ENCODE results near the gene NUP50.
A peak's percentile ranks its signal among the peaks of the same experiment; 100 is the strongest.

Gene NUP50

DNA sequence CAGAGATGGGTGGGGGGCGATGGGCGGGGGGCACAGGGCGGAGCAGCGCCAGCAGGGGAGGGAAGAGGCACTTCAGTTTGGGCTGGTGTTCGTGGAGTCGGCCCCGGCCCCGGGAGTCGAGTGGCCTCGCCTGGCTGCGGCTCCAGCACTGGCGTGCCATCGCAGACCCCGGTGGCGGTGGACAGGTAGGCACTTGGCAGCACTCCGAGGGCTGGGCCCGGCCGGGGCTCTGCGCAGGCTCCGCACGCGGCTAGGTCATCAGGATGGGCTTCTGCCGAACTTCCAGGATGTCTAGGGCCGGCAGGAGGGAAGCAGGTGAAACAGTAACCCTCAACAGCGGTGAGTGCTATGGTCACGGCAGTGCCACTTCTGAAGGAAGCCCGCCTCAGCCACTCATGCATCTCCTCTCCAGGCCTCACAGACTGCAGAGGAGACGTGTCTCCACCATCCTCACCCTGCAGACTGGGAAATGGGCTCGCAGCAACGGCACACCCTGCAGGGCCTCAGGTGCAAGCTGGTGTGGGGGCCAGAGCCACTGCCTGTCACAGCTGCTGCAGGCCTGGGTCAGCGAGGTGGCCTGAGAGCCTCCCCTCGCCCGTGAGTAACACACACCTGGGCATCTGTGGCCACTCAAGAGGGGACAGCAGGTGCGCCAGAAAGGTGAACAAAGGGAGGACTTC is 33.3 kb downstream of the NUP50 start:
- no peak for DNase-seq

DNA sequence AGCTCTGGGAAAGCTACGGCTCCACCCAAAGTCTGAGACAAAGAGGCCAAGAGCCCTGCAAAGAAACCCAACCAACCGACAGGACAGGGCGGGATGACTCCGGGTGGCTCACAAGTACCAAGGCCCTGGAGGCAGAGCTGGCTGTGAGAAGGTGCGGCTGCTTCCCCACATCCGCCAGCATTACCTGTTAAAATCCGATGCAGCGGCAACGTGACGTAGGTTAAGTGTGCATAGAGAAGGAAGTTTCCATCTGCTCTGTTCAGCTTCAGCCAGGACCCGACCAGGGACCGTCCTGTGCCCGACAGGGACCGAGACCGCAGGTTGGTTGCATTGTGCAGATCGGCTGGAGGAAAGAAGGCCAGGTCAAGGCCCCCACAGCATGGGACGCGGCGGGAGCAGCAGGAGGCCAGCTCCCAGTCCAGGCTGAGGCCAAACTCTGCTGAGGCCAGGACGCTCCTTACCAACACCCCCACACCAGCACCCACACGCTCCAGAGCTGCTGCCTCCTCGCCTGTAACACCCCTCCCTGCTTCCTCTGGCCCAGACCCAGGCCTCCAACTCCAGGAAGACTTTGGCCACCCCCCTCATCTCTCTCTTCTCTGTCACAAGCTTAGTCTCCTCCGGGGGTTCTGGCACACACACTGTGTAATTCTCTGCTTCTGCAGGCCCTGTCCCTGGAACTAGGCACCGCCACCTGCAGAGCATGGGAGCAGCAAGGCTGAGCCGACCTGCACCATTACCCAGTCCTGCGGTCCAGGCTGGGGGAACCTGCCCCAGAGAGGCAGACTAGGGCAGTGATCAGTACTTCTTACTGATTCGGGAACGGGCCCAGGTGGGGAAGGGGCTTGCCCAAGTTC is 34.1 kb downstream of the NUP50 start:
- no peak for DNase-seq

DNA sequence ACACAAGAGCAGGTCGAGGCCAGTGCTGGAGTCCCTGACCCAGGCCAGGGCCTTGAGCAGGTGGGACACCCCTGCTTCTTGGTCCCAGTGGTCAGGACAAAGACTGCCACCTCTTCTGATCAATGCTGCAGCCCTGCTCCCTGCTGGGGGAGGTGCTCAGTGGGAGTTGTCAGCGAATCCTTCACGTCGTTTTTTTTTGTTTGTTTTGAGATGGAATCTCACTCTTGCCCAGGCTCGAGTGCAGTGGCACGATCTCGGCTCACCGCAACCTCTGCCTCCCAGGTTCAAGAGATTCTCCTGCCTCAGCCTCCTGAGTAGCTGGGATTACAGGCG is 34.7 kb downstream of the NUP50 start:
- DNase-seq: no peak

DNA sequence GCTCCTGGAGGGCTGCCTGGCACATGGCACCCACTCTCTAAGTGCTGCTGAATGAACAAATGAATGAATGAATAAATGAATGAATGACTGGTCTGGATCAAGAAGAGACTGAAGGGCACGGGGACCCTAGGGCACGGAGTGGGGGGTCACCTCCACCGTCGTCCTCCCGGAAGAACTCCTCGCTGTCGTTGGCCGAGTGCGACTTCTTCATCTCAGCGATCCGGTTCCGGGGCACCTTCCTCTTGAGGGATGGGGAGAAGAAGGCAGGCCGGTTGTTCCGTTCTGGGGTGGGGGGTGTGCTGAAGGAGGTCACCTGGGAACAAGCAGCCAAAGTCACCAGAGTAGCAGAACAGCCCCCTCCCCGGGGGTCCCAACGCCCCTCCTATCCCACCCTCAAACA is 36.0 kb downstream of the NUP50 start:
- no peak for DNase-seq

DNA sequence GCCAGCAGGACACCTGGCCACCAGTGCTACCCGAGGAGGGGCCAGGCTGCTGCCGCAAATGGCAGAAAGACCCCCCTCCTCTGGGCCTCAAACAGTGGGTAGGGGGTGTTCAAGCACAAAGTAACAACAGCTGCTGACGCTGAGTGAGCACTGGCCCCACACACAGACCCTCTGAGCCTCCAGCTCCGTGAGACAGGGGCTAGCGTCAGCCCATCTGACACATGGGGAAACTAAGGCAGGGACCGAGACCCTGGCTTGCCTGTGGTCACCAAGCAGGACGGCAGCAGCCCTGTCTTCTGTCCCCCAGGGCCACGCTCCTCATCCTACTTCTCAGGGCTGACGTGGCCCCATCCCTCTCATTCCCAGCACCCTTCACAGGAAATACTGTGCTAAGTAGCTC is 36.5 kb downstream of the NUP50 start:
- no peak for DNase-seq

DNA sequence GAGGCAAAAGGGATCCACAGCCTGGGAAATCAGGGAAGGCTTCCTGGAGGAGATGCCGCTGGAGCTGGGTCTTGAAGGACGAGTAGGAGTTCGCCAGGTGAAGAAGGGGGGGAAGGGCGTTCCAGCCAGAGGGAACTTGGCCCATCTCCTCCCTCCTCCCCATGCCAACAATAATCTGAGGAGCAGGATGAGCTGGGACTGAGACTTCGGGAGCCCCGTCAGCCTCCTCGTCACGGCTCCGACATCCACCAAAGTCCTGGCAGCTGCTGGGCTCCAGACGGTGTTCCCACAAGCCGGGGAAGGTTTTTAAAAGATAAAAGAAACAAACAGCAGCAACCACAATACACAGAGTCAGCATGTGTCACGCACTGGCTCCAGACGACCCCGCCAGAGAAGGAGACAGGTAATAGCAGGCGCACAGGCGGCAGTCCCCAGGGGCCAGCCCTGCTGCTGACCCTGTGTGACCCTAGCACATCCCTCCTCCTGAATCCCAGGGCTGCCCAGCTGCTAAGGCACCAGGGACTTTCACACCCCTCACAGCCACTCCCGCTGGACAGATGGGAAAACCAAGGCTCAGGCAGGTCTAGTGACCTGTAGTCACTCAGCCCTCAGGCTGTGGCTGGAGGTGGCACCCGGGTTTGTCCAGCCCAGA is 37.3 kb downstream of the NUP50 start:
- DNase-seq: no peak

DNA sequence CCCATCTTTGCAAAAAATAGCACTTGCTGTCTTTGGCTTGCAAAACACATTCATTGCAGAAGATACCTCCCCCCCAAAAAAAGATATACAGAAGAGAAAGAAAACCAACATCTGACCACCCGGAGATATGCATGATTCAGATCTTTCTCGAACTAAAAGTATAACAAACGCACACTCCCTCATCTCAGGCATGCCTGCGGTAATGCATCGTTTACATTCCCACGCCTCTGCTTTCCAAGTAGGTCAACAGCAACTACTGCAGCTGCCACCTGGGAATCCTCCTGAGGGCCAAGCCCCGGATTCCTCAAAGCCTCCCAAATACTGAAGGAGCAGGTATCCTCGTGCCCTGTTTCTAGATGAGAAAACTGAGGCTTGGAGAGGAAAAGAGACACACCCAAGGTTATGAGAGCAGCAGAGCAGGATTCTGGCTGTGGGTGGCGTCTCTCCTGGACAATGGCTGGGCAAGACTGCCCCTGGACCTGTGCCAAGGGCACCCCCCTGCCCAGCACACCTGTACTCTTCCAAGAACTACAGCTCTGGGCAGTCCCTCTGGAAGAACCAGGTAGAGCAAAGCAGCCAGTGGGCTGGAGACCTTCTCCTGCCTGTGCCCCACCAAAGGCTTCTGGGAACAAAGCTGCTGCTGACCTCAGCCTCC is 38.1 kb downstream of the NUP50 start:
- DNase-seq: no peak

DNA sequence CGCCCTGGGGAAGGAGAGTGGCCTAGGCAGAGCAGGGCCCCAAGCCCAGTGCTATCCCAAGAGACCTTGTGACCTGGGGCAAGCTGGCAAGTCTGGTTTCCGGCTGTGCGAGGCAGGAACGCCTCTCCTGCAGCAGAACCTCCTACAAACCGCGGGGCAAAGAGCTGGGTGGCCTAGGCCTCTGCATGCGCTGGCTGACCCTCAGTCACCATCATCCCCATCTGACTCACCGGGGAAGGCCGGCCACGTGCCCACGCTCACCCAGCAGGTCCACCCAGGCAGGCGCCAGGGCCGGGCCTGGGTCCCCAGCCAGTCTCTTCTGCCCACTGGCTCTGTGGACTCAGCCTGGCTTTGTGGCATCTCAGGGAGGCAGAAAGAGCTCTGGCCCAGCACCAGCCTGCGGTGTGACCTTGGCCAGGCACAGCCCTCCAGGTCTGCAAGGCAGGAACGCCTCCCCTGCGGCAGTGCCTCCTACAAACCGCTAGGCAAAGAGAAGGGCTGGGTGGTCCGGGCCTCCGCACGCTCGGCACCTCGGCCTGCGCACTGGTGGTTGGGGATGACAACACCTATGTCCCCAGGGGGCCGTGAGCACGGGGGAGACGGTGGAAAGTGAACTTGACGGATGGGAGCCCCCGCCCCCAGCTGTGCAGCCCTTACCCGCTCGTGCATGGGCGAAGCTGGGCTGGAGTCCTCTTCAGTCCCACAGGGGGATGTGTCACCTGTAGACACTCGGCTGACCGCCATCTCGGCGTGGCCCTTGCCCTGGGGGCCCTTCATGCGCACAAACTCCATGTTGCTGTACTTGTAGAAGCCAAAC is 38.8 kb downstream of the NUP50 start:
- DNase-seq: no peak

DNA sequence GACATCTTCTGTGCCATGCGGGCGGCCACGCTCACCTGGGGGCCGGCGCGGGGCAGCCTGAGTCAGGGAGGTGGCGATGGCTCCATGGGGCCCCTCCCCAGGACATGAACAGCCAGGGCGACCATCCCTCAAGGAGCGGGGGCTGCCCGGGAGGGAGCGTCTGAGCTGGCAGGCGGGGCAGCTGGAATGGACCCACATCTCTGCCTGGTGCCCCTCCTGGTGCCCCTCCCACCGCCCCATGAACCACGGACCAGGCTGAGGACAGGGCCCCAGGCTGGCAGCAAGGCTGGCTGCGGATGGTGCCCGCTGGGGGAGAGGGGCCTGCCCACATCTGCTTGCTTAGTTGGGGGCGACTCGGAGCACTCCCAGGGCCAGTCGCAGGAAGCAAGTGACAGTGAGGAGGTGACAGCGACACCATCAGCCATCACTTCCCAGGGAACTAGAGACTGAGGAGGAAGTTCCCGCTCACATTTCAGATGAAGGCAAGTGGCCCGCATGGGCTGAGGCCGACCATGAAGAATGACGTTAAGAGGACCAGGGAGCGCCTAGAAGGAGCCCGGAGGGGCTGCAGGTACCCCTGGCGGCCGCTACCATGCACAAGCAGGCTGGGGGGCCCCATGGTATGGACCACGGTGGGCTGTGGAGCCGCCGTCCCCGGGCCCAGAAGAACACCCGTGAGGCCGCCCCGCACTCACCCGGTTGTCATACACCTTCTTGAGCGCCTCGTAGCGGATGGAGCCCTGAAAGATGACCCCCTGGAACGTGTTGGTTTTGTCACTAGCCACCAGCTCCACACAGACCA is 39.6 kb downstream of the NUP50 start:
- DNase-seq: no peak

DNA sequence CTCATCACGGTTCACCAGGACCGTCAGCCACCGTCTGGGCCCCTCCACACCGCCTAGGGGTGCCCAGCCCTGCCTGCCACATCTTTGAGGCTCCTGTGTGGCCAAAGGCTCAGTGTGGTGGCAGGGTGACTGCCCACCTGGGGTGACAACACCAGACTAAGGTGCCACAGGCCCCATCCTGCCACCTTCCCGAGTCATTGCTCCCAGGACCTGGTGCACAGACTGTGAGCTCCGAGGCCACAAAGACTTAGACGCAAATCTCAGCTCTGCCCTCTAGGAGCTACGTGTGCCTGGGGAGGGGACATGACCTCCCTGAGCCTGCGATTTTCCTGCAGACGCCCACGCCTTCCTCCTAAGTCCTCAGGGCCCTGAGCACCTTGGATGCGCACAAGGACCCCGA is 40.5 kb downstream of the NUP50 start:
- DNase-seq: no peak

DNA sequence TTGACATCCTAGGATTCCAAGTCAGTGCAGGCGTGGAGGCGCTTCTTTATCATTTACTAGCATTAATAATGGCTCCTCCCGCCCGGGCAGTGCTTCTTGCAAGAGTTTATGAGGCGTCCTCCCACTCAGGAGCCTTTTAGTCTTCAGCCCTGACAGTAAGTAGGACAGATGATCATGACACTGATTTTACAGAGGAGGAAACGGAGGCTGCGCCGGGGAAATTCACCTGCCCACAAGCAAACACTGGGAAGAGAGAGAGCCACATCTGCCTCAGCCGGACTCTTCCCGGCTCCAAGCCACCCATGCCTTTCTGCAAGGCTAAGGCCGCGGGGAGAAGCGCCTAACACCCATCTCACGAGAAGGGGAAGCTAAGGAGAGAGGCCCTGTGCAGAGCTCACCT is 41.1 kb downstream of the NUP50 start:
- no peak for DNase-seq

DNA sequence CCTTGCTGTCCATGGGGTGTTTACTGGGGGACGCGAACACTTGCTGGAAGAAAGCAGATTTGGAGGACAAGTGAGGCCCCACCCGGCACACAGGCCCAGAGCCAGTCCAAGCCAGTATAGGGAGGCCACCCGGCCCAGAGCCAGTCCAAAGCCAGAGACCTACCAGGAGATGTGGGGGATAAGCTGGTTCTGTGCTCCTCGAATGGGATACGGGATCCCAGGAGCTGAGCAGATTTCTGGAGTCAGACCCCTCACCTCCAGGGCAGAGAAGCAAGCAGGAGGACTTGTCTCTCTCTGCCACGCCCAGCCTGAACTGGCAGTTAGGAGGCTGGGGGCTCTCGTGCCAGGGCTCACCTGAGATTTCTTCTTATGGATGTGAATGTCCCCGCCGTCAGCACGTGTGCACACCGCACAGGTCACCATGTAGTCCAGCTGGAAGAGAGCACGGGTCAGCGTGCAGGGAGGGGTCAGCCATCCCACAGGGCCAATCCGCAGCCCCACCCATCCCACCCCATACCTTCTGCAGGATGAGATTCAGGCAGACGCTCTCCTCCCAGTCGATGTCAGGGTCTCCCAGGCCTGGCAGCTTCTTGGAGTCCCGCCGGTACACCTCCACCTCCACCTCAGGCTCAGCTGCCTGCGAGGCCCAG is 41.7 kb downstream of the NUP50 start:
- DNase-seq: no peak

DNA sequence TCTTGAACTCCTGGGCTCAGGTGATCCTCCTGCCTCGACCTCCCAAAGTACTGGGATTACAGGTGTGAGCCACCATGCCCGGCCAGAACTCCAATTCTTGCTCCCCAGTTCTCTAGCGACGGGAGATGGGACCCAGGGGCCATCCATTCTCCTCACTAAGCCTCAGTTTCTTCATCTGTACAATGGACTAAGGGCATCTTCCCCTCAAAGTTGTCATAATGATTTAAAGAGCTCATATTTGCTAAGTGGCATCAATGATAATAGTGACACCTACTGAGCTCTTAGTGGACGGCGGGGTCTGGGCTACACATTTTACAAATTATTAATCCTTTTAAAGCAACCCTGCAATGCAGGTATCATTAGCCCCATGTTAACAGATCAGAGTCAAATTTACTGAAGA is 42.5 kb downstream of the NUP50 start:
- DNase-seq: no peak

DNA sequence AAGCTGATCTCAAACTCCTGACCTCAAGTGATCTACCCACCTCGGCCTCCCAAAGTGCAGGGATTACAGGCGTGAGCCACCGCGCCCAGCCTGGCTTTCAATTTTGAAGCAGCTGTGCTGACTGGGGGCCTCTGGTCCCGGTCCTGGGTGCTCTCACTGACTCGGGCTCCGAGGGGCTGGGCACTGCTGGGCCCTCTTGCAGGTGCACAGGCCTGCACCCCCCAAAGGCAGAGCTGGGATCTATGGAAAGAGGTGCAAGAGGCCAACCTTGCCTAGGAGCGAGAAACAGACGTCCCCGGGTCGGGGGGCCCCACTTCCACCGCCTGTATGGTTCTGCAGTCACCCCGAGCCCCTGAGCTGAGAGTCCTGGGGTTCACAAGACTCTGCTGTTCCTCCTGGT is 43.8 kb downstream of the NUP50 start:
- DNase-seq: no peak

DNA sequence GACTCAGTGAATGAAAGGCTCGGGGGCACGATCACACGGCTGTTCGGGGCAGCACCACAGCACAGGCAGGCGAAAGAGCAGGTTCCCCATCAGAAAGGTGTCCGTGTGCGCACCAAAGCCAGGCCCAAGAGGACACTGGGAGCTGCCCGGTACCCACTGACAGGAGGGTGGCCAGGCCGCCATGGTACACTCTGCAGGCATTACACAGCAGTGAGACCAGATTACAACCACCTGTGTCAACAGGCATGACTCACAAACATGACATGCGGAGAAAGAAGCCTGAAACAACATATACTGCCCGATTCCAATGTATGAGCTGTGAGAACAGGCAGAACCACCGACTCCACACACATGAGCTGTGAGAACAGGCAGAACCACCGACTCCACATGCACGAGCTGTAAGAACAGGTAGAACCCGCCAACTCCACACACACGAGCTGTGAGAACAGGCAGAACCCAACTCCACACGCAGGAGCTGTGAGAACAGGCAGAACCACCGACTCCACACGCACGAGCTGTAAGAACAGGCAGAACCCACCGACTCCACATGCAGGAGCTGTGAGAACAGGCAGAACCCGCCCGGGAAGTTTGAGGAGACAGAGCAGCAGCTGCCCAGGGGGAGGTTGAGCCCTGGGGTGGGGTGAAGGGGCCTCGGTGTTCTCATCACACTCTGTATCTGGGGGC is 44.4 kb downstream of the NUP50 start:
- DNase-seq: no peak

DNA sequence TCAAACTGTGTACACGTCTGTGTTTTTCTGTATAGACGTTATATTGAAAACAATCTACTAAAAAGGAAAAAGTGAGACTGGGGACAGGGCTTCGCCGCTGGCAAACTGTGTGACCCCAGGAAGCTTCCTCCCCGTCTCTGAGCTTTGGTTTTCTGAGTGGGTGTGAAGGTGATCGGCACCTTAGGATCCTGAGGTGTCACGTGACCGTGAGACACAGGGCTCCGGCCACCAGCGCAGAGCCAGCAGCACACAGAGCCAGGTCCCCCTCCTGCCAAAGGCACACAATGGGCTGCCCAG is 44.9 kb downstream of the NUP50 start:
- DNase-seq: no peak

DNA sequence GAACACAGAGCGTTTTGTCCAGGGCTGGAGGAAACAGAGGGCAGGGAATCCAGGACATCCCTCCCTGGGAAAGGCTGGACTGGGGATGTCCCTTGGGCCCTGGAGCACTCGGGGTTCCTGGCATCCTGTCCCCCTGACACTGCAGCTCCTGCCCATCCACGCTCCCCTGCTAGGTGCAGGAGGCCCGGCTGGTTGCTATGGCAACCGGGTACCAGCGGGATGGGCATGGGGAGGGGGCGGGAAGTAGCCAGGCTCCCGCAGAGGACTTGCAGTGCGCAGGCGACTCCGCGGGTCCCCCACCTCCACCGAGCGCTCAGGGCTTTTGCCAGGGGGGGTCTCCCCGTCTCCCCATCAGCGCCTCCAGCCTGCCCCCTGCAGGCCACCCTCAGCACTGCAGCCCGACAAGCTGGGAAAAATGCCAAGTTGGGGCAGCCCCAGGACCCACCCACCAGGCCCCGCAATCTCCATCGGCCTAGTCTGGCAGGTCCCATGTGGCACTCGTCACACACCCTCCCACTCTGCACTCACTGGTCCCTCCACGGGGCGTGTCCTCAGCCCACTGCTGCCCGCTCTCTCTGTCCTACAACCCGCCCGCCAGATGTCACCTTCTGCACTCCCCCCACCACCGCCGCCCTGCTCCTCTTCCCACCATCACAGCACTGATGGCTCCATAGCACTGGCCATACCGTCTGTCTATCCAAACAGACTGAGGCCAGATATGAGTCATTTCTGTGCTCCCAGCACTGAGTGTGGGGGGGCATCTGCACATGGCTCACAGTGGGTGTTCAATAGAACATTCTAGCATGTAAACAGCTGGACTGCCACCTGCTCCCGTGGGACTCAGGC is 45.5 kb downstream of the NUP50 start:
- DNase-seq: peak; percentile 24

DNA sequence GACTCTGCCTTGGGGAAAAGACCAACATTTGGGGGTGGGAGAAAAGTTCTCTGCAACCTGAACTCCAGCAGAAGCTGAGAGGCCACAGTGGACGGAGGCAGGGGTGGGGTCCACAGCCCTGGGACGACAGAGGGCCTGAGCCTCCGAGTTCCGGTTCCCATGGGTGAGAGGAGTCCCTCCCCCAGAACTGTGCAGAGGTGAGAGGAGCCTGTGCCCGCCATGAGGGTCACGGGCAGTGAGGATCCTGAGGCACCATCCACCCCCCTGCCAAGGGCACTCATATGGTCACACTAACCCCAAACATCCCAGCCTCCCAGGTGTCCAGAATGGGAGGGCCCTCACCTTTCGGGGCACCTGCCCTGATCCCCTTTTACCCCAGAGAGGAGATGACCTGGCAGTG is 46.4 kb downstream of the NUP50 start:
- no peak for DNase-seq

DNA sequence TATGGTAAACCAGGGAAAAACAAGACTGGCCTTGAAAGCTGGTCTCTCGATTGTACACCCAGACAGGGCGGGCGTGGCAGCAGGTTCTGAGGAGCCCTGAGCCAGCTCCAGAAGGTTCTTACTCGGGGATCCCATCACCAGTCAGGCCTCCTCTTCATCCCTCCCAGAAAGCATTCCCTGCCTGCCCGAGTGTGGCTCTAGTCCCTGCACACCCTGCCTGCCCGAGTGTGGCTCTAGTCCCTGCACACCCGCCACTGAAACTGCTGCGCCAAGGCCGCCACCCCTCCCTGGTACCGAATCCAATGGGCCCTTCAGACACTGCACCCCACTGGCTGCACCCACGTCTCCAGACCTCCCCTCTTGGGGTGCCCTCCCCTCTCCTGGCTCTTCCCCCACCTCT is 46.9 kb downstream of the NUP50 start:
- no peak for DNase-seq

DNA sequence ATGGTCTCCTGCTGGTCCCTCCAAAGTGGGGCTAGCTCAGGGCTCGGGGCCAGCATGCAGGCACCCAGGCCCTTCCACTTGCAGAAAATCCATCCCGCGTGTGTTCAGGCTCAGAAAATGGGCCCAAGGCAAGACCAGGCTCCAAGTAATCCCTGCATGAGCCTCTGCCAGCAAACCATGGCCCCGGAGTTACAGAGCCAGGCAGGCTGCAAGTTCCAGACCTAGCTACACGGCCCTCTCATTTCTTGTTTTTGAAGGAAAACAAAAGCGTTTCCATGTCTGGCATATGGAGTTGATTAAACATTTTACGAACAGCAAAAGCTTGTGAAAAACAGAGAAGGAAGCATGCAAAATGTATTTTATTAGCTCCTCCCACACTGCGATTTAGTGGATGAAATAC is 47.3 kb downstream of the NUP50 start:
- DNase-seq: no peak

All from activated T-cell treated with anti-CD3 and anti-CD28 coated beads for 4 hours (primary cell).